GM10266 (cell line): ENCODE data around the gene BPTF.
"Not testable (repeated sequence)": the region's sequence is repeated elsewhere in the genome, so short reads cannot be mapped to it uniquely, and the experiment has no call there.

Source experiments
- DNase-seq: peaks from one replicate; pipeline ENCODE4 v3.0.0; 2012; ENCODE audit errors: extremely low spot score
- TF ChIP-seq, protein P1 (sequence below): IDR thresholded peaks from 2 replicates; pipeline ENCODE4 v1.5.1; 2012; ENCODE audit warnings: mild to moderate bottlenecking, low read depth; ENCODE audit not compliant: control insufficient read depth, insufficient read depth; ENCODE audit errors: missing control alignments

BPTF gene

DNA sequence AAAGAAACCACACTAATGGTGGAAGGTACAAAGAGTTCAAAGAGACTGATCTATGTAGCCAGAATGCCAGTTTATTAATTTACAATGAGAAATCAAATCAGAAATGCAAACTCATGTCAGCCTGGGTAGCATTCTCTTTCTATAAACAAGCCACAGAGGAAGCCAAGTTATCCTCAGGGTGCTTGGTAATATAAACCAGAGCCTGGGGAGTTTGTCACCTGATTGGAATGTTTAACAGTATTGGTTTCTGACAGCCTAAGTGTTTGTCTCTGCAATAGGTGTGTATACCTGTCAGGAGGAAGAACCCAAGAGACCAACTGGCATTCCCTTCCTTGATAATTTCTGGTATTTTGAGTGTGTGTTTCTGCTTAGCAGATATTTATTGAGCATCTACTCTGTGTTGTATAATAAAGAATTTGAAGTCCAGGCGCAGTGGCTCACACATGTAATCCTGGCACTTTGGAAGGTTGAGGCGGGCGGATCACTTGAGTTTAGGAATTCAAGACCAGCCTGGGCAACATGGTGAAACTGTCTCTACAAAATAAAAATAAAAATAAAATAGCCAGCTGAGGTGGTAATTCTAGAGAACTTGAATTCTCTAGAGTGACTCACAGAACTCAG, 174.1 kb downstream of the BPTF start:
- TF ChIP-seq, protein P1, sequence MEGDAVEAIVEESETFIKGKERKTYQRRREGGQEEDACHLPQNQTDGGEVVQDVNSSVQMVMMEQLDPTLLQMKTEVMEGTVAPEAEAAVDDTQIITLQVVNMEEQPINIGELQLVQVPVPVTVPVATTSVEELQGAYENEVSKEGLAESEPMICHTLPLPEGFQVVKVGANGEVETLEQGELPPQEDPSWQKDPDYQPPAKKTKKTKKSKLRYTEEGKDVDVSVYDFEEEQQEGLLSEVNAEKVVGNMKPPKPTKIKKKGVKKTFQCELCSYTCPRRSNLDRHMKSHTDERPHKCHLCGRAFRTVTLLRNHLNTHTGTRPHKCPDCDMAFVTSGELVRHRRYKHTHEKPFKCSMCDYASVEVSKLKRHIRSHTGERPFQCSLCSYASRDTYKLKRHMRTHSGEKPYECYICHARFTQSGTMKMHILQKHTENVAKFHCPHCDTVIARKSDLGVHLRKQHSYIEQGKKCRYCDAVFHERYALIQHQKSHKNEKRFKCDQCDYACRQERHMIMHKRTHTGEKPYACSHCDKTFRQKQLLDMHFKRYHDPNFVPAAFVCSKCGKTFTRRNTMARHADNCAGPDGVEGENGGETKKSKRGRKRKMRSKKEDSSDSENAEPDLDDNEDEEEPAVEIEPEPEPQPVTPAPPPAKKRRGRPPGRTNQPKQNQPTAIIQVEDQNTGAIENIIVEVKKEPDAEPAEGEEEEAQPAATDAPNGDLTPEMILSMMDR = no peak
- no peak for DNase-seq

DNA sequence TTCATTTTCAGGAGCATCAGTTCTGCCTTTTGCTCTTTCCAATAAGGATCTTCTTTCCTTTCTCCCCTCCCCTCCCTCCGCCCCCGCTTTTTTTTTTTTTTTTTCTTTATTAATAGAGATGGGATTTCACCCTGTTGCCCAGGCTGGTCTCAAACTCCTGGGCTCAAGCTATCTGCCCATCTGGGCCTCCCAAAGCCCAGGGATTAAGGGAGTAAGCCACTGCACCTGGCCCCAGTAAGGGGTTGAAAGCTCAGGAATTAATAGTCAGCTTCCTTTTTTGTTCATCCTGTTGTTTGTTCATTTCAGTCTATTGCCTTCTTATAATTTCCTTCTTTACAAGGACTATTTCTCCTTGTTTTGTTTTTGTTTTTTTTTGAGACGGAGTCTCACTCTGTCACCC, 178.9 kb downstream of the BPTF start:
- DNase-seq = no peak
- TF ChIP-seq, protein P1 = no peak

DNA sequence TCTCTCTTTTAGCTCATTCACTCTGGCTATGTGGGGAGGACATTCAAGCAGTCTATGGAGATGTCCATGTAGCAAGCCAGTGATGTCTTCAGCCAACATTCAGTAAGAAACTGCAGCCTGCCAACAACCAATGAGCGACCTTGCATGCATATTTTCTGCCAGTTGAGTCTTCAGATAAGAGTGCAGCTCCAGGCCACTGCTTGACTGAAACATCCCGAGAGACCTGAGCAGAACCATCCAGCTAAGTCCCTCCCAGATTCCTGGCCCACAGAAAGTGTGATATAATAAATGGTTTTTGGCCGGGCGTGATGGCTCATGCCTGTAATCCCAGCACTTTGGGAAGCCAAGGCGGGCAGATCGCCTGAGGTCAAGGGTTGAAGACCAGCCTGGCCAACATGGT, 181.5 kb downstream of the BPTF start:
- DNase-seq = no peak
- TF ChIP-seq, protein P1 = no peak

DNA sequence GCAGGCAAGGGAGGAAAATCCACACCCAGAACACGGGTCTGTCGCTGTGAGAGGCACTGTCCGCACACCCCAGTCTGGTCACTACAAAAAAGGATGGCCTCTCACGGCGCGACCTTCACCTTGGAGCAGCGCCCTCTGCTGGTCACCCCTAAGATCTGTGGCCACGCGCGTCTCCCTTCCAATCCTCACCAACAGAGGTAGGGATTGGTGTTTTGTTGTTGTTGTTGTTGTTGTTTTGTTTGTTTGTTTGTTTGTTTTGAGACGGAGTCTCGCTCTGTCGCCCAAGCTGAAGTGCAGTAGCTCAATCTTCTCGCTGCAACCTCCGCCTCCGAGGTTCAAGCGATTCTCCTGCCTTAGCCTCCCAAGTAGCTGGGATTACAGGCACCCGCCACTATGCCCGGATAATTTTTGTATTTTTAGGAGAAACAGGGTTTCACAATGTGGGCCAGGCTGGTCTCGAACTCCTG, 185.9 kb downstream of the BPTF start:
- TF ChIP-seq, protein P1 = peak; percentile 88
- peak; percentile 70 for DNase-seq

DNA sequence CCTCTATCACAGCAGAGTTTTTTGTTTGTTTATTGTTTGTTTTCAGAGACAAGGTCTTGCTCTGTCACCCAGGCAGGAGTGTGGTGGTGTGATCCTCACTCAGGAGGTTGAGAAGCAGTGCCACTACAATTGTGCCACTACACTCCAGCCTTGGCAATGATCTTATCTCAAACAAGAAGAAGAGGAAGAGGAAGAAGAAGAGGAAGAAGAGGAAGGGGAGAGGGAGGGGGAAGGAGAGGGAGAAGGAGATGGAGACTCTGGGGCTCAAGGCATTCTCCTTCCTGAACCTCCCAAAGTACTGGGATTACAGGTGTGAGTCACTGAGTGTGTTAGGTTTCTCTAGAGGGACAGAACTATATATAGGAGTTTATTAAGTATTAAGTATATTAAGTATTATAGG, 188.1 kb downstream of the BPTF start:
- TF ChIP-seq, protein P1 = no peak
- no peak for DNase-seq

DNA sequence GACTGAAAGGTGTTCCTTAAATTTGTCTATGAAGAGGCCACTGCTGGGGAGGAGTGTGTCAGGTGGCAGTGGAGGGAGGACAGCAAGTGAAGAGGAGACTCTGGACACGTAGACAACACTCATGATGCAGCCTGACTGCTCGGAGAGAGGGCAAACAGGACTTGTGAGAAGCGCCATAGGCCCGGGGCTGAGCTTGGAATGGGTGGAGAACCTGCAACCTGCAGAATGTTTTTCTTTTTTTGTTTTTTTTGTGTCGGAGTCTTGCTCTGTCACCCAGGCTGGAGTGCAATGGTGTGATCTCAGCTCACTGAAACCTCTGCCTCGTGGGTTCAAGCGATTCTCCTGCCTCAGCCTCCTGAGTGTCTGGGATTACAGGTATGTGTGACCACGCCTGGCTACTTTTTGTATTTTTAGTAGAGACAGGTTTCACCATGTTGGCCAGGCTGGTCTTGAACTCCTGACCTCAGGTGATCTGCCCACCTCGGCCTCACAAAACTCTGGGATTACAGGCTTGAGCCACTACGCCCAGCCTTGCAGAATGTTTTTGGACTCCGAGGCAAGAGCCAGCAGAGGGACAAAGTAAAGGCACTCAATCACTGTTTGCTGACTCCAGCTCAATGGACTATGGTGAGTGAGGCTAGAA, 189.9 kb downstream of the BPTF start:
- TF ChIP-seq, protein P1 = no peak
- no peak for DNase-seq

DNA sequence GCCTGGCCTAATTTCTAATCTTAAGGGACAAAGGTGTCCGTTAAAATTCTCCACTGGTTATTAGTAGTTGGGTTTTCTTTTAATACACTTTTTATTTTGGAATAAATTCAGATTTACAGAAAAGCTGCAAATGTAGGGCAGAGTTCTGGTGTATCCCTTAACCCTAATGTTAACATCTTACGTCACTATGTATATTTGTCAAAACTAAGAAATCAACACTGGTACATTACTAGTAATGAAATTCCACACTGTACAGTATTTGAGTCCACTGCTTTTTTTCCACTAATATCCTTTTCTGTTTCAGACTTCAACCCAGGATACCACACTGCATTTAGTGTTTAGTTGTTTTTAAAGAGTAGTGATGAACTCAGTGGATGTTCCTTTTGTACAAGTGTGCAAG, 191.5 kb downstream of the BPTF start:
- DNase-seq = no peak
- TF ChIP-seq, protein P1 = no peak

DNA sequence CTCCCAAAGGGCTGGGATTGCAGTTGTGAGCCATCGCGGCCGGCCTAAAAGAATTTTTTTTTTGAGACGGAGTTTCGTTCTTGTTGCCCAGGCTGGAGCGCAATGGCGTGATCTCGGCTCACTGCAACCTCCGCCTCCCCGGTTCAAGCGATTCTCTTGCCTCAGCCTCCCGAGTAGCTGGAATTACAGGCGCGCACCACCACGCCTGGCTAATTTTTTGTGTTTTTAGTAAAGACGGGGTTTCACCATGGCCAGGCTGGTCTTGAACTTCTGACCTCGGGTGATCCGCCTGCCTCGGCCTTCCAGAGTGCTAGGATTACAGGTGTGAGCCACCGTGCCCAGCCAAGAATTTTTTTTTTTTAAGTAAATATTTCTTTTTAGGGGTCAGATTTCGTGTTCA, 193.2 kb downstream of the BPTF start:
- DNase-seq = not testable (repeated sequence)
